ENCODE results near the gene ARSG.

- TF ChIP-seq CTCF (IDR thresholded peaks at IDR 0.05) (no peak), POLR2A (IDR thresholded peaks at IDR 0.05) (no peak)
Observed at GRCh38 chr17:68397108-68397536, 105.8 kb downstream of the ARSG start.
